Measurements from ENCODE around the gene MFSD11.
"Not testable (repeated sequence)": the region's sequence is repeated elsewhere in the genome, so short reads cannot be mapped to it uniquely, and the experiment has no call there.

The MFSD11 gene

DNA sequence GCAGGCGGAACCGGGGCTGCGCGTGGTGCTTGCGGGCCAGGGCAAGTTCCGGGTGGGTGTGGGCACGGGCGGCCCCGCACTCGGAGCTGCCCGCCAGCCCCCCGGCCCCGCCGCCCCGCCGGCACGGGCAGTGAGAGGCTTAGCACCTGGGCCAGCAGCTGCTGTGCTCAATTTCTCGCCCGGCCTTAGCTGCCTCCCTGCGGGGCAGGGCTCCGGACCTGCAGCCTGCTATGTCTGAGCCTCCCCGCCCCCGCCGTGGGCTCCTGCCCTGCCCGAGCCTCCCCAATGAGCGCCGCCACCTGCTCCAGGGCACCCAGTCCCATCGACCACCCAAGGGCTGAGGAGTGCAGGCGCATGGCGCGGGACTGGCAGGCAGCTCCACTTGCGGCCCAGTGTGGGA is 68.2 kb downstream of the MFSD11 start:
- DNase-seq: not testable (repeated sequence)

- DNase-seq: not testable (repeated sequence)
Measured at GRCh38 chr17:76806767-76807166, 68.8 kb downstream of the MFSD11 start.

GRCh38 chr17:76808326-76808725 is 70.4 kb downstream of the MFSD11 start:
- DNase-seq: no peak

- DNase-seq: no peak
Measured at GRCh38 chr17:76810956-76811355, 73.0 kb downstream of the MFSD11 start.

DNA sequence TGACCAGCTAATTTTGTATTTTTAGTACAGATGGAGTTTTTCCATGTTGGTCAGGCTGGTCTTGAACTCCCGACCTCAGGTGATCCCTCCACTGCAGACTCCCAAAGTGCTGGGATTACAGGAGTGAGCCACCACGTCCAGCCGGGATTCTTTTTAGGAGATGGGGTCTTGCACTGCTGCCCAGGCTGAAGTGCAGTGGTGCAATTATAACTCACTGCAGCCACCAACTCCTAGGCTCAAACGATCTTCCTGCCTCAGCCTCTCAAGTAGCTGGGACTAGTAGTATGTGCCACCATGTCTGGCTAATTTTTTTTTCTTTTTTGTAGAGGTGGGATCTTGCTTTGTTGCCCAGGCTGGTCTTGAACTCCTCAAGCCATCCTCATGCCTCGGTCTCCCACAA is 73.9 kb downstream of the MFSD11 start:
- DNase-seq: no peak

DNA sequence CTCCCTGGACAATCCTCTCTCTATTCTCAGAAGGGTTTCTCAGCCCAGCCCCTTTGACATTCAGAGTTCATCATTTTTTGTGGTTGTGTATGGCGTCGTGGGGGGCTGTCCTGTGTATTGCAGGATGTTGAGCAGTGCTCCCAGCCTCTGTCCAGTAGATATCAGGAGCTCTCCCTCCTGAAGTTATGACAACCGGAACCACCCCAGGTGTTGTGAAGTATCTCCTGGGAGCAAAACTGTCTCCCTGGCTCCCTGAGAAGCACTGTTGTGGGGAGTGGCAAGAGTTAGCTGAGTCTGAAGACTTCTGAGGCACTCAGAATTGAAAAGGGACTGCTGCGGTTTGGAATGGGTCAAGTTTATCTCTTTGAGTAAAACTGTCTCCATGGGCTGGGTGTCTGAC is 74.3 kb downstream of the MFSD11 start:
- no peak for DNase-seq

- DNase-seq: no peak
Measured at GRCh38 chr17:76812968-76813367, 75.0 kb downstream of the MFSD11 start.

DNA sequence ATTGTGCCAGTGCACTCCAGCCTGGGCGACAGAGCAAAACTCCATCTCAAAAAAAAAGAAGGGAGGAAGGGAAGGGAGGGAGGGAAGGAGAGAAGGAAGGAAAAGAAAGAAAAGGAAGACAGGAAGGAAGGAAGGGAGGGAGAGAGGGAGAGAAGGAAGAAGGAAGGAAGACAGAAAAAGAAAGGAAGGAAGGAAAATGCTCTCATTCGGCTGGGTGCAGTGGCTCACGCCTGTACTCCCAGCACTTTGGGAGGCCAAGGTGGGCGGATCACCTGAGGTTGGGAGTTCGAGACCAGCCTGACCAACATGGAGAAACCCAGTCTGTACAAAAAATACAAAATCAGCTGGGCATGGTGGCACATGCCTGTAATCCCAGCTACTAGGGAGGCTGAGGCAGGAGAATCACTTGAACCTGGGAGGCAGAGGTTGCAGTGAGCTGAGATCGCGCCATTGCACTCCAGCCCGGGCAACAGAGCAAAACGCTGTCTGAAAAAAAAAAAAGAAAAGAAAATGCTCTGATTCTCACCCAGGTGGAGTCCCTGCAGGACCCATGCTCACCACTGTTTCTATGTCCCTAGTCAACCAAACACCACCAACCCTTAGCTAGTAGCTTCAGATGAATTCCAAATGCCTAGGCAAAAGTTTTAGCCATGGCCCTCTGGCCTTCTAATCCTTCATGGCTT is 78.1 kb downstream of the MFSD11 start:
- DNase-seq: not testable (repeated sequence)

GRCh38 chr17:76816590-76817135 is 78.7 kb downstream of the MFSD11 start:
- peak; percentile 58 for DNase-seq

- no peak for DNase-seq
Measured at GRCh38 chr17:76820039-76820438, 82.1 kb downstream of the MFSD11 start.

GRCh38 chr17:76820561-76820960 is 82.6 kb downstream of the MFSD11 start:
- no peak for DNase-seq

- no peak for DNase-seq
Measured at GRCh38 chr17:76822184-76822778, 84.4 kb downstream of the MFSD11 start.

- no peak for DNase-seq
Measured at GRCh38 chr17:76824093-76824492, 86.2 kb downstream of the MFSD11 start.

GRCh38 chr17:76826330-76827068 is 88.6 kb downstream of the MFSD11 start:
- no peak for DNase-seq

GRCh38 chr17:76827736-76828135 is 89.8 kb downstream of the MFSD11 start:
- DNase-seq: no peak

All from activated CD4-positive, alpha-beta T cell treated with anti-CD3 and anti-CD28 coated beads, Interleukin-2, amount 50 U/mL, for 1 hour (primary cell).